ENCODE results near the gene PIK3C2G.

DNA sequence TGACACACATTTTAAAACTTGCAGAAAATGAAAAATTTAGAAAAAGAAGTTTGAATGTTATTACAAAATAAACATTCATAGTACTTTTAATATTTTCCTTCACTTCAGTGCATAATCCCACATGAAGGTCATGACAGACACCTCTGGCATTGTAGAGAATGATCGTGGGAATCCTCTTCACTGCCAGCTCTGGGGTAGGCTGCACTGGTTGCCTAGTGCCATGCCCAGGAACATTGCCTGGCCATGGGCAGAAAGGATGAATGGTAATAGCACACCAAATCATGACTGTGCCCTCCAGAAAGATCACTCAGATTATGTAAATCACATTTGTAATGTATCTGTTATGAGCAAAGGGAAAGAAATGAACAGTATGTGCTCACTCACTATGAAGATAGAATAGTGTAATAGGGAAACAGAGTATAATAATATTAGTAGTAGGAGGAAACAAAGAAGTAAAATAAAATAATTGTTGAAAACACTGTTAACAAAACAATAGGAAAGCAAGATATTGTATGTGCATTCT lies 314.8 kb downstream of the PIK3C2G start:
- TF ChIP-seq, protein P1, sequence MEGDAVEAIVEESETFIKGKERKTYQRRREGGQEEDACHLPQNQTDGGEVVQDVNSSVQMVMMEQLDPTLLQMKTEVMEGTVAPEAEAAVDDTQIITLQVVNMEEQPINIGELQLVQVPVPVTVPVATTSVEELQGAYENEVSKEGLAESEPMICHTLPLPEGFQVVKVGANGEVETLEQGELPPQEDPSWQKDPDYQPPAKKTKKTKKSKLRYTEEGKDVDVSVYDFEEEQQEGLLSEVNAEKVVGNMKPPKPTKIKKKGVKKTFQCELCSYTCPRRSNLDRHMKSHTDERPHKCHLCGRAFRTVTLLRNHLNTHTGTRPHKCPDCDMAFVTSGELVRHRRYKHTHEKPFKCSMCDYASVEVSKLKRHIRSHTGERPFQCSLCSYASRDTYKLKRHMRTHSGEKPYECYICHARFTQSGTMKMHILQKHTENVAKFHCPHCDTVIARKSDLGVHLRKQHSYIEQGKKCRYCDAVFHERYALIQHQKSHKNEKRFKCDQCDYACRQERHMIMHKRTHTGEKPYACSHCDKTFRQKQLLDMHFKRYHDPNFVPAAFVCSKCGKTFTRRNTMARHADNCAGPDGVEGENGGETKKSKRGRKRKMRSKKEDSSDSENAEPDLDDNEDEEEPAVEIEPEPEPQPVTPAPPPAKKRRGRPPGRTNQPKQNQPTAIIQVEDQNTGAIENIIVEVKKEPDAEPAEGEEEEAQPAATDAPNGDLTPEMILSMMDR (IDR thresholded peaks at IDR 0.05) = no peak
- TF ChIP-seq POLR2A (IDR thresholded peaks at IDR 0.05) = no peak

Measured in vagina (tissue), 2 donors.